GM12878 (cell line): ENCODE measurements around the gene POU2F1. TPM values are rescaled to one million over a fixed set of nuclear protein-coding genes. Genes with fewer than 3 reads are reported as not detected.

Source experiments
- ATAC-seq: fragments of 200-7000 bp; cut with Tn5 transposase; 3 replicates; pipeline ENCODE4 v1.9.1; 2020; ENCODE audit warnings: mild to moderate bottlenecking, moderate library complexity
- BruUV-seq: library from RNA; stranded (reverse); fragments of 400-500 nt; replicated peaks from 2 replicates; lab custom pipeline; 2021; lab: Mats Ljungman, UMichigan
- CTCF ChIA-PET: fragments of 300-600 bp; sonication (Branson Sonifier 250); formaldehyde crosslinking; extraction: SDS; loops from one replicate; lab custom pipeline; 2021; ENCODE audit warnings: inconsistent platforms; lab: Yijun Ruan, JAX
- POLR2A ChIA-PET: fragments of 350-600 bp; formaldehyde crosslinking; extraction: SDS; loops from one replicate; lab custom pipeline; 2021; ENCODE audit warnings: inconsistent platforms; lab: Charles Lee
- RAD21 ChIA-PET: fragments of 300-600 bp; sonication (Branson Sonifier 250); formaldehyde crosslinking; loops from one replicate; lab custom pipeline; 2023; ENCODE audit warnings: antibody characterized with exemption; ENCODE audit not compliant: unreplicated experiment; lab: Charles Lee
- SMC1A ChIA-PET: fragments of 300-600 bp; sonication (Branson Sonifier 250); formaldehyde crosslinking; loops from one replicate; lab custom pipeline; 2023; ENCODE audit not compliant: unreplicated experiment, uncharacterized antibody; lab: Charles Lee
- DNase-seq: peaks from one replicate; pipeline ENCODE4 v3.0.0-alpha.2; 2011; ENCODE audit warnings: low read depth, low spot score
- FAIRE-seq: peaks from 3 replicates; lab custom pipeline; 2011; peaks lifted over from hg19 to GRCh38; lab: Jason Lieb, UNC
- H2AFZ ChIP-seq: 2 replicates; pipeline ENCODE4 v1.6.0; 2011; ENCODE audit warnings: low read depth, low read length, control low read depth; ENCODE audit not compliant: control insufficient read depth
- H3K27ac ChIP-seq: 2 replicates; pipeline ENCODE4 v1.5.1; 2011; ENCODE audit warnings: control low read depth; ENCODE audit not compliant: control insufficient read depth, insufficient read depth
- H3K27me3 ChIP-seq, 2 experiments: replicated peaks in 1 of 2; 2 replicates each; pipeline versions ENCODE4 v1.6.0 to v1.6.1; 2011; ENCODE audit warnings: low read length in 1 of 2; ENCODE audit not compliant: control insufficient read depth in 2 of 2, insufficient read depth in 2 of 2
- H3K36me3 ChIP-seq, 2 experiments: 2 replicates each; pipeline ENCODE4 v1.5.1; 2011; ENCODE audit warnings: low read length in 1 of 2; ENCODE audit not compliant: control insufficient read depth in 2 of 2, insufficient read depth in 2 of 2
- H3K4me1 ChIP-seq: 2 replicates; pipeline ENCODE4 v1.6.1; 2011; ENCODE audit warnings: mild to moderate bottlenecking, low read length, moderate library complexity, mixed read lengths; ENCODE audit not compliant: control insufficient read depth, insufficient read depth
- H3K4me2 ChIP-seq: 2 replicates; pipeline ENCODE4 v1.6.0; 2011; ENCODE audit warnings: control low read depth; ENCODE audit not compliant: control insufficient read depth, insufficient read depth
- H3K4me3 ChIP-seq: fragments of 200-600 bp; sonication (generic); 2 replicates; pipeline ENCODE4 v1.5.1; 2016
- H3K79me2 ChIP-seq: 2 replicates; pipeline ENCODE4 v1.6.0; 2011; ENCODE audit warnings: low read length; ENCODE audit not compliant: control insufficient read depth, insufficient read depth
- H3K9ac ChIP-seq: 2 replicates; pipeline ENCODE4 v1.8.0; 2011; ENCODE audit warnings: low read length, control low read depth, mixed read lengths; ENCODE audit not compliant: control insufficient read depth, insufficient read depth
- H3K9me3 ChIP-seq: replicated peaks from 3 replicates; pipeline ENCODE4 v1.5.1; 2011; ENCODE audit warnings: mild to moderate bottlenecking, low read length; ENCODE audit not compliant: control insufficient read depth, insufficient read depth
- H4K20me1 ChIP-seq: 2 replicates; pipeline ENCODE4 v1.6.0; 2011; ENCODE audit not compliant: control insufficient read depth, insufficient read depth
- CBX3 ChIP-seq: fragments of 200-600 bp; sonication (generic); IDR thresholded peaks from 2 replicates; pipeline ENCODE4 v1.6.1; 2016; ENCODE audit warnings: low read depth, borderline replicate concordance
- LARP7 ChIP-seq: fragments of 450-650 bp; IDR thresholded peaks from 2 replicates; pipeline ENCODE4 v1.6.1; 2017; ENCODE audit warnings: mild to moderate bottlenecking
- MYB ChIP-seq: fragments of 150-350 bp; IDR thresholded peaks from 2 replicates; pipeline ENCODE4 v1.6.1; 2014; ENCODE audit warnings: mild to moderate bottlenecking, low read depth, low read length, borderline replicate concordance
- NR2F1 ChIP-seq: fragments of 450-650 bp; conservative IDR thresholded peaks from 2 replicates; pipeline ENCODE4 v1.6.1; 2017; ENCODE audit warnings: mild to moderate bottlenecking
- RB1 ChIP-seq: fragments of 450-650 bp; formaldehyde crosslinking; IDR thresholded peaks from 2 replicates; pipeline ENCODE4 v1.6.1; 2017; ENCODE audit warnings: mild to moderate bottlenecking, borderline replicate concordance
- RUNX3 ChIP-seq: IDR thresholded peaks from 2 replicates; pipeline ENCODE4 v1.6.1; 2012; ENCODE audit warnings: low read length, inconsistent platforms
- SKIL ChIP-seq: fragments of 450-650 bp; IDR thresholded peaks from 2 replicates; pipeline ENCODE4 v1.6.1; 2017; ENCODE audit warnings: mild to moderate bottlenecking, low read depth, inconsistent platforms; ENCODE audit not compliant: poor library complexity, severe bottlenecking
- USF1 ChIP-seq: IDR thresholded peaks from 2 replicates; pipeline ENCODE4 v1.6.1; 2011; ENCODE audit warnings: borderline replicate concordance, low read depth, mild to moderate bottlenecking, moderate library complexity, mixed read lengths, low read length; ENCODE audit not compliant: insufficient read depth; ENCODE audit errors: extremely low read length
- in situ Hi-C: fragments of 300-500 bp; cut with MboI; formaldehyde crosslinking; loops from 9 replicates; pipeline ENCODE4 v1.14.3; 2018; ENCODE audit warnings: mixed read lengths
- intact Hi-C: fragments of 100-400 bp; cut with micrococcal nuclease; formaldehyde crosslinking; loops from one replicate; pipeline ENCODE4 v1.14.2; 2022; ENCODE audit not compliant: unreplicated experiment
- polyA plus RNA-seq, 11 experiments: library from polyadenylated mRNA; depleted of rRNA in 4 of 11; unstranded in 6 of 11; stranded (reverse) in 5 of 11; fragments of >200 nt; fragmentation: Nextera tagmentation in 4 of 11; fragmentation: Illumina TruSeq in 1 of 11; extraction: Ambion mirVana in 4 of 11; extraction: Trizol in 1 of 11; gene quantifications; 1 replicate in 1 of 11; 2 replicates in 10 of 11; pipeline versions ENCODE4 v1.2.1 to v1.2.3, GENCODE V29; 2011 to 2016; ENCODE audit warnings: inconsistent platforms in 2 of 11, missing spikeins in 2 of 11, low read depth in 1 of 11
- total RNA-seq, 4 experiments: library from RNA; depleted of rRNA in 3 of 4; stranded (reverse); fragments of >200 nt in 3 of 4; fragmentation: Illumina TruSeq in 1 of 4; extraction: Trizol in 1 of 4; gene quantifications; 2 replicates each; pipeline versions ENCODE4 v1.2.1 to v1.2.3, GENCODE V29; 2013 to 2021

The POU2F1 gene
- total and polyA plus RNA-seq, 10 of the 15 experiments (the other 5 are each of a cell fraction or from before 2014, with no cell fraction given) = 2.5 to 21.7 (median 12.5) TPM

DNA sequence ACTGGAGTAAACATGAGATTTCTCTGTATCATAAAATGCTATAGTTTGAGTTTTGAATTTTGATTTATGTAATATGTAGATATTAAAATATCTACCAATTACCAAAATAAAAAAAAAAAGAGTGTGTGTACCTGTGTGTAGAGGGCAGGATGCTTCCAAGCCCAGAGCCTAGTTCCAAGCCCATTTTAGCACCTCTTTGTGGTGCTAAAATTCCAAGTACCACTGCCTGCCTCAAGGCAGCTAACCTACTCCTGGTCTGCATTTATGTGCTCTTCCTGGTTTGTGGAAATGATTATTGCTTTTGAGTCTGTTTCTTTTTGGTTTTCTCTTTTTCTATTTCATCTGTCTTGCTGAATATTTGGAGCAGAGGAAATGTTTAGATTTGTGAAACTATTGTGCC lies 8.7 kb upstream of the POU2F1 start:
- ChIA-PET POLR2A (no interaction called here), RAD21 (interaction anchor here (0.7 kb wide), 1 partner anchor 187 kb away, joined by 3 read pairs; no protein-coding TSS in a partner anchor), CTCF (no interaction called here), SMC1A (no interaction called here)
- H3K9ac ChIP-seq = no peak overlapping the region
- no peaks in the 10 kb centered on the region for H3K36me3 ChIP-seq
- no peak overlapping the region for H3K4me3 ChIP-seq
- ATAC-seq = no peak
- BruUV-seq = no TSS peak
- H3K4me2 ChIP-seq = no peak overlapping the region
- H3K79me2 ChIP-seq = no peaks in the 10 kb centered on the region
- no peaks in the 10 kb centered on the region for H4K20me1 ChIP-seq
- FAIRE-seq = no peak
- TF ChIP-seq NR2F1 = no peak
- no peak overlapping the region for H2AFZ ChIP-seq
- H3K4me1 ChIP-seq = no peaks in the 10 kb centered on the region
- no peak for DNase-seq
- peaks cover 14% of the 10 kb centered on the region for H3K9me3 ChIP-seq
- intact Hi-C loops (no loop called here), in situ Hi-C loops (no loop called here)
- no peaks in the 10 kb centered on the region for H3K27me3 ChIP-seq
- H3K27ac ChIP-seq = no peak overlapping the region

DNA sequence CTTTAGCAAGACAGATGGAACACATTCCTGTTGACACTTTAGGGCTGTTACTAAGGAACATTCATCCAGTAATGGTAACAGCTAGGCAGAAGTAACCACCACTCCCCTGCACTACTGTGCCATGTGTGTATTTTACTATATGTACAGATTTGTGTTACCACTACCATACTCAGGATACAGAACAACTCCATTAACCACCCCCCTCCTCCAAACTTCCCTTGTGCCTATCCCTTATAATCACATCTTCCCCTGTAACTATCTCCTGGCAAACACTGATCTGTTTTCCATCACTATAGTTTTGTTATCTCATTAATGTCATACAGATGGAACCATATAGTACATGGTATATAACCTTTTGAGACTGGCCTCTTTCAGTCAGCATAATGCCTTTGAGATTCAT lies 3.9 kb upstream of the POU2F1 start:
- FAIRE-seq (no peak), ATAC-seq (no peak), DNase-seq (no peak)
- no peak for TF ChIP-seq LARP7
- TF ChIP-seq RB1 = no peak
- TF ChIP-seq USF1 = no peak
- no peak for TF ChIP-seq CBX3
- no peak for TF ChIP-seq SKIL
- no peak for TF ChIP-seq RUNX3
- no peak for TF ChIP-seq MYB
- H3K9ac ChIP-seq = no peak overlapping the region
- H3K4me2 ChIP-seq = no peak overlapping the region
- H3K9me3 ChIP-seq = no peaks in the 10 kb centered on the region
- H3K27me3 ChIP-seq = no peaks in the 10 kb centered on the region
- ChIA-PET SMC1A (no interaction called here), POLR2A (no interaction called here), CTCF (interaction anchor here (0.6 kb wide), 1 partner anchor 364 kb away, joined by 3 read pairs; no protein-coding TSS in a partner anchor), RAD21 (interaction anchor here (7.5 kb wide), 1 partner anchor 48 kb away, joined by 124 read pairs; no protein-coding TSS in a partner anchor)
- H4K20me1 ChIP-seq = no peaks in the 10 kb centered on the region
- no peak overlapping the region for H3K27ac ChIP-seq
- H2AFZ ChIP-seq = no peak overlapping the region
- no peaks in the 10 kb centered on the region for H3K36me3 ChIP-seq
- H3K79me2 ChIP-seq = peaks cover 7% of the 10 kb centered on the region
- in situ Hi-C loops = no loop called here
- intact Hi-C loops = no loop called here
- no TSS peak for BruUV-seq
- no peak overlapping the region for H3K4me3 ChIP-seq
- H3K4me1 ChIP-seq = 0 out of 2 replicates have a peak, but pooled peaks cover 4% of the 10 kb centered on the region
